K562 (cell line): Measurements from ENCODE around the gene MC3R. TPM values are rescaled to one million over a fixed set of nuclear protein-coding genes. Genes with fewer than 3 reads are reported as not detected.

Source experiments
- ATAC-seq: fragments of 200-7000 bp; cut with Tn5 transposase; 3 replicates; pipeline ENCODE4 v1.9.1; 2020; ENCODE audit warnings: moderate library complexity
- BruUV-seq: library from RNA; stranded (reverse); fragments of 400-500 nt; replicated peaks from 2 replicates; lab custom pipeline; 2021; lab: Mats Ljungman, UMichigan
- CTCF ChIA-PET: fragments of 300-600 bp; formaldehyde crosslinking; extraction: SDS; loops from one replicate; lab custom pipeline; 2021; ENCODE audit warnings: low intra/inter-chr PET ratio; lab: Yijun Ruan, JAX
- POLR2A ChIA-PET: fragments of 300-600, 350-650 bp; sonication (Branson Sonifier 250); formaldehyde crosslinking; extraction: SDS; loops from one replicate; lab custom pipeline; 2021; ENCODE audit warnings: antibody characterized with exemption, inconsistent platforms; lab: Yijun Ruan, JAX
- DNase-seq, 4 experiments: peaks; one replicate each; pipeline versions ENCODE4 v3.0.0 to v3.0.0-alpha.2; 2011 to 2018; ENCODE audit warnings: low spot score in 3 of 4, mixed read lengths in 3 of 4; ENCODE audit errors: extremely low read depth in 1 of 4
- FAIRE-seq: peaks from 2 replicates; lab custom pipeline; 2011; peaks lifted over from hg19 to GRCh38; lab: Jason Lieb, UNC
- H2AFZ ChIP-seq: 2 replicates; pipeline ENCODE4 v1.6.0; 2011; ENCODE audit warnings: low read depth, low read length, control low read depth, inconsistent platforms
- H3K27ac ChIP-seq: fragments of 200-600 bp; 3 replicates; pipeline ENCODE4 v1.8.0; 2011; ENCODE audit warnings: low read depth, mild to moderate bottlenecking, control low read depth, inconsistent platforms, low read length, moderate library complexity, mixed read lengths; ENCODE audit errors: extremely low read depth
- H3K27me3 ChIP-seq, 2 experiments: fragments of 300-600 bp in 1 of 2; 2 replicates in 1 of 2; 3 replicates in 1 of 2; pipeline versions ENCODE4 v1.6.0 to v1.8.0; 2011; ENCODE audit warnings: inconsistent platforms in 2 of 2, low read length in 2 of 2, mild to moderate bottlenecking in 1 of 2, mixed read lengths in 1 of 2, moderate library complexity in 1 of 2; ENCODE audit not compliant: control insufficient read depth in 2 of 2, insufficient read depth in 2 of 2
- H3K36me3 ChIP-seq: fragments of 300-600 bp; 3 replicates; pipeline ENCODE4 v1.8.0; 2011; ENCODE audit warnings: mild to moderate bottlenecking, low read length, inconsistent platforms; ENCODE audit not compliant: control insufficient read depth, insufficient read depth
- H3K4me1 ChIP-seq, 2 experiments: fragments of 200-600 bp in 1 of 2; replicated peaks in 1 of 2; 2 replicates in 1 of 2; 3 replicates in 1 of 2; pipeline versions ENCODE4 v1.5.1 to v1.8.0; 2011; ENCODE audit warnings: inconsistent platforms in 2 of 2, low read length in 2 of 2, mild to moderate bottlenecking in 1 of 2, mixed read lengths in 1 of 2, moderate library complexity in 1 of 2; ENCODE audit not compliant: control insufficient read depth in 2 of 2, insufficient read depth in 2 of 2
- H3K4me2 ChIP-seq: 2 replicates; pipeline ENCODE4 v1.6.1; 2011; ENCODE audit warnings: low read length, control low read depth, inconsistent platforms, mixed read lengths; ENCODE audit not compliant: insufficient read depth
- H3K4me3 ChIP-seq: fragments of 200-600 bp; sonication (generic), shearing (Covaris generic); 2 replicates; pipeline ENCODE4 v1.5.1; 2016; ENCODE audit warnings: control low read depth, inconsistent platforms
- H3K79me2 ChIP-seq: fragments of 200-600 bp; 3 replicates; pipeline ENCODE4 v1.8.0; 2011; ENCODE audit warnings: low read length, inconsistent platforms; ENCODE audit not compliant: control insufficient read depth, insufficient read depth
- H3K9ac ChIP-seq, 2 experiments: 2 replicates each; pipeline versions ENCODE4 v1.6.0 to v1.6.1; 2011; ENCODE audit warnings: low read depth in 2 of 2, low read length in 2 of 2, control low read depth in 1 of 2, inconsistent platforms in 1 of 2, mild to moderate bottlenecking in 1 of 2, mixed read lengths in 1 of 2; ENCODE audit not compliant: insufficient read depth in 1 of 2
- H3K9me1 ChIP-seq: one replicate; pipeline ENCODE4 v1.6.0; 2011; ENCODE audit warnings: inconsistent platforms, mild to moderate bottlenecking, low read length, moderate library complexity; ENCODE audit not compliant: control insufficient read depth, insufficient read depth
- H3K9me3 ChIP-seq: replicated peaks from 2 replicates; pipeline ENCODE4 v1.5.1; 2011; ENCODE audit warnings: low read depth, low read length, inconsistent platforms; ENCODE audit not compliant: control insufficient read depth, insufficient read depth
- H4K20me1 ChIP-seq: replicated peaks from 2 replicates; pipeline ENCODE4 v1.6.1; 2011; ENCODE audit warnings: low read length, inconsistent platforms, mixed read lengths; ENCODE audit not compliant: control insufficient read depth, insufficient read depth
- C11orf30 ChIP-seq: fragments of 450-650 bp; IDR thresholded peaks from 2 replicates; pipeline ENCODE4 v1.6.1; 2016; ENCODE audit warnings: low read depth, mild to moderate bottlenecking
- CBFB ChIP-seq: sonication (generic); formaldehyde crosslinking; IDR thresholded peaks from 2 replicates; pipeline ENCODE4 v1.4.0; 2020; ENCODE audit warnings: mild to moderate bottlenecking, missing genetic modification reagents
- CBX8 ChIP-seq: fragments of 200-600 bp; sonication (generic); IDR thresholded peaks from 2 replicates; pipeline ENCODE4 v1.6.1; 2012; ENCODE audit warnings: borderline replicate concordance, mixed run types, low read depth, mild to moderate bottlenecking, moderate library complexity, mixed read lengths, low read length, control low read depth, inconsistent platforms; ENCODE audit not compliant: poor library complexity, severe bottlenecking; ENCODE audit errors: extremely low read depth
- E2F8 ChIP-seq: fragments of 450-650 bp; IDR thresholded peaks from 2 replicates; pipeline ENCODE4 v1.7.1; 2018; ENCODE audit warnings: mild to moderate bottlenecking, low read depth; ENCODE audit not compliant: partially characterized antibody
- PHB ChIP-seq: fragments of 250-450 bp; sonication (Bioruptor Pico); IDR thresholded peaks from 2 replicates; pipeline ENCODE4 v1.5.0; 2021
- SP1 ChIP-seq: sonication (generic); formaldehyde crosslinking; IDR thresholded peaks from 2 replicates; pipeline ENCODE4 v1.8.1; 2022; ENCODE audit warnings: mild to moderate bottlenecking, missing genetic modification reagents
- ZNF23 ChIP-seq: fragments of 250-450 bp; sonication (Bioruptor Pico); IDR thresholded peaks from 2 replicates; pipeline ENCODE4 v1.4.0; 2020; ENCODE audit warnings: mild to moderate bottlenecking
- ZNF282 ChIP-seq: sonication (generic); formaldehyde crosslinking; IDR thresholded peaks from 2 replicates; pipeline ENCODE4 v1.8.1; 2023; ENCODE audit warnings: missing genetic modification reagents
- WGBS: fragments of 100-300 bp; shearing (Covaris generic); methylation state at CpG from one replicate; pipeline ENCODE4 v1.1.6; 2016; ENCODE audit warnings: low coverage, mixed read lengths; ENCODE audit not compliant: insufficient coverage; ENCODE audit errors: missing lambda C conversion rate; 5-methylcytosine and 5-hydroxymethylcytosine counted together
- in situ Hi-C: fragments of 300-500 bp; cut with MboI; formaldehyde crosslinking; loops from 4 replicates; pipeline ENCODE4 v1.15.0; 2018; ENCODE audit warnings: inconsistent platforms, mixed read lengths
- intact Hi-C: fragments of 100-400 bp; cut with micrococcal nuclease; formaldehyde crosslinking; loops from 2 replicates; pipeline ENCODE4 v1.14.2; 2022
- polyA plus RNA-seq, 8 experiments: library from polyadenylated mRNA; depleted of rRNA in 4 of 8; stranded (reverse) in 5 of 8; unstranded in 3 of 8; fragments of >200 nt; fragmentation: Nextera tagmentation in 2 of 8; fragmentation: Illumina TruSeq in 1 of 8; extraction: Ambion mirVana in 2 of 8; extraction: Trizol in 1 of 8; gene quantifications; 2 replicates each; pipeline versions ENCODE4 v1.2.1 to v1.2.3, GENCODE V29; 2011 to 2014; ENCODE audit warnings: inconsistent platforms in 1 of 8, missing spikeins in 1 of 8
- total RNA-seq, 7 experiments: library from RNA; depleted of rRNA in 6 of 7; stranded (reverse); fragments of >200 nt in 6 of 7; fragmentation: Illumina TruSeq in 2 of 7; extraction: Trizol in 2 of 7; gene quantifications; 2 replicates each; pipeline versions ENCODE4 v1.2.1 to v1.2.3, GENCODE V29; 2011 to 2021; ENCODE audit warnings: low replicate concordance in 1 of 7

Gene MC3R
- total and polyA plus RNA-seq, 9 of the 15 experiments (the other 6 are each of a cell fraction or from before 2014, with no cell fraction given) = not detected

GRCh38 chr20:56222945-56223344 is 25.6 kb upstream of the MC3R start:
- Histone ChIP-seq H3K4me1 (no peaks in the 10 kb centered on the region), H4K20me1 (no peaks in the 10 kb centered on the region), H3K9ac (no peak overlapping the region), H3K4me3 (no peak overlapping the region), H3K4me2 (no peak overlapping the region), H3K36me3 (no peaks in the 10 kb centered on the region), H3K27ac (no peak overlapping the region), H2AFZ (no peak overlapping the region), H3K9me3 (no peaks in the 10 kb centered on the region; the same call in 1 of the 2 replicates), H3K9me1 (no peaks in the 10 kb centered on the region), H3K27me3 (no peaks in the 10 kb centered on the region), H3K79me2 (no peaks in the 10 kb centered on the region)
- ChIA-PET POLR2A (no interaction called here), CTCF (no interaction called here)
- TF ChIP-seq PHB = no peak
- no peak for TF ChIP-seq CBFB
- no peak for TF ChIP-seq ZNF23 (CRISPR knock-in tag)
- TF ChIP-seq C11orf30 = no peak
- no peak for TF ChIP-seq SP1 (CRISPR knock-in tag)
- TF ChIP-seq CBX8 = no peak
- TF ChIP-seq ZNF282 = no peak
- TF ChIP-seq E2F8 = no peak
- in situ Hi-C loops = no loop called here
- DNase-seq = no peak
- FAIRE-seq = no peak
- intact Hi-C loops = no loop called here
- no peak for ATAC-seq
- 3% methylated on average over 2 of the region's 2 CpGs for WGBS
- BruUV-seq = no TSS peak
